Breast epithelium (tissue), 4 donors: ENCODE data around the gene LRRC37A2. TPM values are rescaled to one million over a fixed set of nuclear protein-coding genes. Genes with fewer than 3 reads are reported as not detected.
A peak's percentile ranks its signal among the peaks of the same experiment; 100 is the strongest.
"Not testable (repeated sequence)": the region's sequence is repeated elsewhere in the genome, so short reads cannot be mapped to it uniquely, and the experiment has no call there.

Source experiments
- DNase-seq, 2 donors: peaks; one replicate each; pipeline ENCODE4 v3.0.0-alpha.2; 2019; ENCODE audit warnings: low spot score in 2 of 2
- H3K27ac ChIP-seq, 2 donors: fragments of 200-600 bp; sonication (generic) in 1 of 2; one replicate each; pipeline ENCODE4 v1.5.1; 2016 to 2019; ENCODE audit warnings: mild to moderate bottlenecking in 1 of 2
- H3K27me3 ChIP-seq, 2 donors: fragments of 200-600 bp; sonication (generic) in 1 of 2; one replicate each; pipeline versions ENCODE4 v1.5.1 to v1.6.0; 2017 to 2019; ENCODE audit warnings: control low read depth in 1 of 2, mild to moderate bottlenecking in 1 of 2
- H3K36me3 ChIP-seq: fragments of 200-600 bp; one replicate; pipeline ENCODE4 v1.5.1; 2019
- H3K4me1 ChIP-seq, 2 donors: fragments of 200-600 bp; sonication (generic); one replicate each; pipeline ENCODE4 v1.5.1; 2016 to 2019; ENCODE audit warnings: control low read depth in 1 of 2
- H3K4me3 ChIP-seq, 3 donors: fragments of 200-600 bp; sonication (generic); 1 replicate in 2 of 3; 2 replicates in 1 of 3; pipeline ENCODE4 v1.5.1; 2016 to 2019; ENCODE audit warnings: mild to moderate bottlenecking in 3 of 3, moderate library complexity in 2 of 3
- H3K9me3 ChIP-seq, 2 donors: fragments of 200-600 bp; sonication (generic) in 1 of 2; one replicate each; pipeline ENCODE4 v1.5.1; 2016 to 2019; ENCODE audit warnings: control low read depth in 1 of 2
- intact Hi-C: fragments of 100-400 bp; cut with DNase I; formaldehyde crosslinking; loops from one replicate; pipeline ENCODE4 v1.15.1; 2023; ENCODE audit warnings: low total_unique reads
- total RNA-seq, 3 donors: library from RNA; depleted of rRNA; stranded (reverse); fragments of >200 nt; gene quantifications; one replicate each; pipeline ENCODE4 v1.1.0, GENCODE V29; 2016

LRRC37A2 gene
- total RNA-seq, 3 donors from 2014 or later, result 9.6 to 28.7 (median 23.6) TPM

- H3K27me3 ChIP-seq, H3K4me1 ChIP-seq, H3K27ac ChIP-seq, H3K4me3 ChIP-seq, H3K9me3 ChIP-seq, DNase-seq, intact Hi-C loops, H3K36me3 ChIP-seq: not testable (repeated sequence)
Observed at GRCh38 chr17:46566980-46567379, 54.7 kb downstream of the LRRC37A2 start.

- H3K36me3 ChIP-seq, H3K27me3 ChIP-seq, H3K4me1 ChIP-seq, DNase-seq, H3K9me3 ChIP-seq, intact Hi-C loops, H3K27ac ChIP-seq, H3K4me3 ChIP-seq: not testable (repeated sequence)
Observed at GRCh38 chr17:46571796-46572195, 59.5 kb downstream of the LRRC37A2 start.

GRCh38 chr17:46579083-46580075 lies 67.1 kb downstream of the LRRC37A2 start, which contains the start of gene ARL17A:
Gene ARL17A, minus strand, starts transcription at chr17:46579691. Its CDS starts 3,369 bp downstream, at chr17:46576322.
- H3K27me3 ChIP-seq, intact Hi-C loops, H3K9me3 ChIP-seq, H3K36me3 ChIP-seq, H3K4me1 ChIP-seq: not testable (repeated sequence)
- DNase-seq, result peak; percentile 73 to 82
- peak within 1 kb of the TSS in 2 of 3 donors; percentile 30 to 57 for H3K4me3 ChIP-seq
- peak within 1 kb of the TSS in 1 of 2 donors; percentile 63 for H3K27ac ChIP-seq

- intact Hi-C loops, H3K4me1 ChIP-seq, H3K9me3 ChIP-seq, H3K36me3 ChIP-seq, DNase-seq, H3K27me3 ChIP-seq: not testable (repeated sequence)
- peak overlapping the region in 1 of 2 donors; percentile 63 for H3K27ac ChIP-seq
- H3K4me3 ChIP-seq, result peak overlapping the region in 2 of 3 donors; percentile 30 to 57
Observed at GRCh38 chr17:46580082-46580481, 67.8 kb downstream of the LRRC37A2 start.

- H3K4me1 ChIP-seq, DNase-seq, intact Hi-C loops: not testable (repeated sequence)
Observed at GRCh38 chr17:46585444-46585843, 73.2 kb downstream of the LRRC37A2 start.

GRCh38 chr17:46590157-46591146 lies 78.2 kb downstream of the LRRC37A2 start, which contains the start of gene NSF:
Gene NSF, plus strand, starts transcription at chr17:46590669. Its CDS starts 107 bp downstream, at chr17:46590776.
- H3K4me1 ChIP-seq, H3K27me3 ChIP-seq, intact Hi-C loops, H3K36me3 ChIP-seq, H3K27ac ChIP-seq, DNase-seq, H3K9me3 ChIP-seq, H3K4me3 ChIP-seq: not testable (repeated sequence)

More at GRCh38 chr17:46585444-46585843, 73.2 kb downstream of the LRRC37A2 start:
- not testable (repeated sequence) for H3K9me3 ChIP-seq, H3K27ac ChIP-seq, H3K36me3 ChIP-seq, H3K4me3 ChIP-seq, H3K27me3 ChIP-seq

- intact Hi-C loops, H3K36me3 ChIP-seq, H3K9me3 ChIP-seq, DNase-seq, H3K27ac ChIP-seq, H3K27me3 ChIP-seq, H3K4me3 ChIP-seq, H3K4me1 ChIP-seq: not testable (repeated sequence)
Observed at GRCh38 chr17:46591332-46591731, 79.1 kb downstream of the LRRC37A2 start.

- H3K4me3 ChIP-seq, H3K27me3 ChIP-seq, H3K36me3 ChIP-seq, intact Hi-C loops, H3K9me3 ChIP-seq, H3K4me1 ChIP-seq, H3K27ac ChIP-seq, DNase-seq: not testable (repeated sequence)
Observed at GRCh38 chr17:46598344-46598931, 86.2 kb downstream of the LRRC37A2 start.

- DNase-seq, H3K4me3 ChIP-seq, intact Hi-C loops, H3K27ac ChIP-seq, H3K9me3 ChIP-seq, H3K36me3 ChIP-seq, H3K4me1 ChIP-seq, H3K27me3 ChIP-seq: not testable (repeated sequence)
Observed at GRCh38 chr17:46600767-46601166, 88.5 kb downstream of the LRRC37A2 start.

- H3K4me3 ChIP-seq, H3K9me3 ChIP-seq, H3K27me3 ChIP-seq, H3K36me3 ChIP-seq, H3K27ac ChIP-seq, intact Hi-C loops, H3K4me1 ChIP-seq, DNase-seq: not testable (repeated sequence)
Observed at GRCh38 chr17:46603125-46603524, 90.9 kb downstream of the LRRC37A2 start.
